HUES6 (cell line): ENCODE measurements around the gene VWA3B.
"Not testable (repeated sequence)": the region's sequence is repeated elsewhere in the genome, so short reads cannot be mapped to it uniquely, and the experiment has no call there.

ENCODE experiments used
- H3K27ac ChIP-seq: 2 replicates; pipeline ENCODE4 v1.7.0; 2013; ENCODE audit warnings: low read depth, mild to moderate bottlenecking, low read length, inconsistent platforms
- H3K27me3 ChIP-seq: 2 replicates; pipeline ENCODE4 v1.6.1; 2013; ENCODE audit warnings: low read length; ENCODE audit not compliant: control insufficient read depth, insufficient read depth
- H3K36me3 ChIP-seq: 2 replicates; pipeline ENCODE4 v1.6.1; 2013; ENCODE audit warnings: low read length; ENCODE audit not compliant: control insufficient read depth, insufficient read depth
- H3K4me1 ChIP-seq: 2 replicates; pipeline ENCODE4 v1.6.1; 2013; ENCODE audit warnings: low read length; ENCODE audit not compliant: control insufficient read depth, insufficient read depth
- H3K4me3 ChIP-seq: 2 replicates; pipeline ENCODE4 v1.5.1; 2013; ENCODE audit warnings: low read depth, low read length
- H3K9ac ChIP-seq: one replicate; pipeline ENCODE4 v1.6.1; 2013; ENCODE audit warnings: mild to moderate bottlenecking, low read length
- H3K9me3 ChIP-seq: 2 replicates; pipeline ENCODE4 v1.6.1; 2013; ENCODE audit warnings: low read depth, low read length; ENCODE audit not compliant: control insufficient read depth, insufficient read depth

The VWA3B gene

DNA sequence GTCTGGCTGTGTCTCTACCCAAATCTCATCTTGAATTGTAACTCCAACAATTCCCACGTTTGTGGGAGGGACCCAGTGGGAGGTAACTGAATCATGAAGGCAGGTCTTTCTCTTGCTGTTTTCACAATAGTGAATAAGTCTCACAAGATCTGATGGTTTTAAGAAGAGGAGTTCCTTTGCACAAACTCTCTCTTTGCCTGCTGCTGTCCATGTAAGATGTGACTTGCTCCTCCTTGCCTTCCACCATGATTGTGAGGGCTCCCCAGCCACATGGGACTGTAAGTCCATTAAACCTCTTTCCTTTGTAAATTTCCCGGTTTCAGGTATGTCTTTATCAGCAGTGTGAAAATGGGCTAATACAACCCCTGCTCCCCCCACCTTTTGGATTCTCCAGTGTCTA, 23.8 kb downstream of the VWA3B start:
- Histone ChIP-seq H3K36me3 (no peaks in the 10 kb centered on the region), H3K27ac (no peak overlapping the region), H3K9me3 (peaks cover 6% of the 10 kb centered on the region), H3K9ac (no peak overlapping the region), H3K4me3 (no peak overlapping the region), H3K27me3 (no peaks in the 10 kb centered on the region), H3K4me1 (no peaks in the 10 kb centered on the region)

DNA sequence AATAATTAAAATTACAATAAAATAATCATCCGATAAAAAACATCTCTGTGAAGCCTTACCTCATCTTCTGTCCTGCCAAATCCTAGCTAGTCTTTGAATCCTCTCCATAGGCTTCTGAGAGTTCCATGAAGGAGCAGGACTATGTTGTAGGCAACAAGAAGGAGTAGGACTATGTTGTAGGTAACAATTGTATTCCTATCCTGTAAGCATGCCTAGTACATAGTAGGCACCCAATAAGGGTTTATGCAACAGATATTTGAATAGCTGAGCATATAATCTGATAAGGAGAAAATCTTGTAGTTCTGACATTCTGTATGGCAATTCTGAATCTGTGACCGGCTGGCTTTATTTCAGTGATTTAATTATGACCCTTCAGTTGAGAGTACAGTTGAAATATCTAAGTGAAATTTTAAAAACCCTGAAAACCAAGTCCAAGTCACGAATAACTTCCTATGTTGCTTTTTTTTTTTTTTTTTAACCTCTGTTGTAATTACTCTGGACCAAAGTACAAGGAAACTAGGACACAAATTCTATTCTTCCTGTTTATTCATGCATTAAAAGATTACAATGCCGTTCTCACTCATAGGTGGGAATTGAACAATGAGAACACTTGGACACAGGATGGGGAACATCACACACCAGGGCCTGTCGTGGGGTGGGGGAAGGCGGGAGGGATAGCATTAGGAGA, 27.8 kb downstream of the VWA3B start:
- no peak overlapping the region for H3K4me3 ChIP-seq
- no peaks in the 10 kb centered on the region for H3K36me3 ChIP-seq
- H3K27ac ChIP-seq, result no peak overlapping the region
- no peak overlapping the region for H3K9ac ChIP-seq
- H3K27me3 ChIP-seq, result no peaks in the 10 kb centered on the region
- peaks cover 6% of the 10 kb centered on the region for H3K9me3 ChIP-seq
- no peaks in the 10 kb centered on the region for H3K4me1 ChIP-seq

DNA sequence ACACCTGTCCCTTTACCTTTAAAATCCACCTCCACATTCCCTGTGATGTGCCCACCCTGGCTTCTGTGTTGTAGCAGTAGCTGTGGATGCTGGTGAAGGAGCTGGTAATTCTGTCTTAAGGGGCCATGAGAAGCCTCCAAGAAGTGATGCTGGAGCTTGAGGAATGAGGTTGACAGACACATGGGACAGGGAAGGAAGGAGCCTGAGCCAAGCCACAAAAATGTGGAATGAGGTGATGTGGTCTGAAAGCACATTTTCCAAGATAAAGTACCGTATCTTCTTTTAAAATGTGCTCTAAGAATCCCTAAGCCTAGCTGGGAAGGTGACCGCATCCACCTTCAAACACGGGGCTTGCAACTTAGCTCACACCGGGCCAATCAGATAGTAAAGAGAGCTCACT, 31.2 kb downstream of the VWA3B start:
- H3K4me3 ChIP-seq, result no peak overlapping the region

DNA sequence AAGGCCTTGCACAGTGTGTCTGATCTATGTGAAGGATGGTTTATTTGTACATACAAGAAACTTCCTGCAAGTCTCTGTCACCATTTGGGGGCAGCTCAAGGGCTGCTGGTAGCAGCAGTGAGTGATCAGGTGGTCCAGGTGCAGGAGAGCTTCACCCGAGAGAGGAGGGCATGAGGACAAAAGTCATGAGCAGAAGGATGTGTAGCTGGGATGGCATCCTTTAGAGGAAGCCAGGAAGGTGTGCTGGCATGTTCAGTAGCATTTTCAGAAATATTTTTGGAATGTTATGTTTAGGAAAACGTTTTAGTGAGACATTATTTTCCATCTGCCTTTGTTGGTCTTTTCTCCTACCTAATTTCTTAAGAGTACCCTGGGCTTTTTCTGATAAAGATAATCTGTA, 31.9 kb downstream of the VWA3B start:
- Histone ChIP-seq H3K27ac (no peak overlapping the region), H3K36me3 (no peaks in the 10 kb centered on the region), H3K27me3 (peaks cover 3% of the 10 kb centered on the region), H3K4me1 (no peaks in the 10 kb centered on the region), H3K4me3 (no peak overlapping the region), H3K9ac (no peak overlapping the region), H3K9me3 (no peaks in the 10 kb centered on the region)

More for the DNA sequence above, 31.2 kb downstream of the VWA3B start:
- no peaks in the 10 kb centered on the region for H3K9me3 ChIP-seq
- no peak overlapping the region for H3K9ac ChIP-seq
- no peaks in the 10 kb centered on the region for H3K4me1 ChIP-seq
- no peaks in the 10 kb centered on the region for H3K36me3 ChIP-seq
- peaks cover 3% of the 10 kb centered on the region; the same call in 1 of the 2 replicates for H3K27me3 ChIP-seq
- no peak overlapping the region for H3K27ac ChIP-seq

DNA sequence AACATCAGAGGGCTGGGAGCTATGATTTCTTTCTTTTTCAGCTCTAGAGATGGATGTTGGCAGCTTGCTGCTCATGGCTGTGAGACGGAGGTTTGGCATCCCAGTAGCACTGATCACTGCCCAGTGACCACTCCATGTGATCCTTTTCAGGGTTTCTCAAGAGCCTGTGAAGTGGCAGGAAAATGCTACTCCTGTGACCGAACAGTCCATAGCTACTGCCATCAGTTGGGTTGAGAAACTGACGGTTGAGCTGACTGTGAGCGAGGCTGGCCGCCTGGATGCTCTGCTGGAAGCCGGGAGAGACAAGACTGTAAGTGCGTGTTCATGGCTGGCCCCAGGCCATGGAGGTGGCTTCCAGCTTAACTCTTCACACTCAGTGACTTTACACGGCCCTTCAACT, 34.2 kb downstream of the VWA3B start:
- Histone ChIP-seq H3K27me3 (peaks cover 21% of the 10 kb centered on the region), H3K4me1 (no peaks in the 10 kb centered on the region), H3K27ac (no peak overlapping the region), H3K4me3 (no peak overlapping the region), H3K9ac (no peak overlapping the region), H3K36me3 (no peaks in the 10 kb centered on the region), H3K9me3 (no peaks in the 10 kb centered on the region)

DNA sequence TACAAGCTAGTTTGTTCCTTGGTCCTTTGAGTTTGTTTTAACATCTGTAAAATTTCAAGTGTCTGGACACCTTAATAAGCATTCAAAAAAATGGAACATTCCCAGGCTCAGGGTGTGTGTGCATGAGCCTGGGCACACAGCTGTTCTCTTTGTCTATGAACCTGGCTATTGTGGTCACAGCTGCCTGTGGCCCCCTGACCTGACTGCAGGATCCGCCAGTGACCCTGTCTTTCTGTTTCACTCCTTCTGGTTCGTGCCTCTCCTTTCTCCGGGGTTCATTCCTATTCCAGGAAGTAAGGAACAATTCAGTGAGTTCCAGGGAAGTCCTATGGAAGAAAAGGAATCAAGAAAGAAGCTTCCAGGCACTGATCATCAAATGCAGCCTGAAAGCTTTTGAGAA, 35.6 kb downstream of the VWA3B start:
- no peak overlapping the region for H3K27ac ChIP-seq
- H3K4me3 ChIP-seq, result no peak overlapping the region
- no peak overlapping the region for H3K9ac ChIP-seq
- H3K9me3 ChIP-seq, result no peaks in the 10 kb centered on the region
- H3K36me3 ChIP-seq, result no peaks in the 10 kb centered on the region
- H3K4me1 ChIP-seq, result no peaks in the 10 kb centered on the region
- H3K27me3 ChIP-seq, result peaks cover 32% of the 10 kb centered on the region

DNA sequence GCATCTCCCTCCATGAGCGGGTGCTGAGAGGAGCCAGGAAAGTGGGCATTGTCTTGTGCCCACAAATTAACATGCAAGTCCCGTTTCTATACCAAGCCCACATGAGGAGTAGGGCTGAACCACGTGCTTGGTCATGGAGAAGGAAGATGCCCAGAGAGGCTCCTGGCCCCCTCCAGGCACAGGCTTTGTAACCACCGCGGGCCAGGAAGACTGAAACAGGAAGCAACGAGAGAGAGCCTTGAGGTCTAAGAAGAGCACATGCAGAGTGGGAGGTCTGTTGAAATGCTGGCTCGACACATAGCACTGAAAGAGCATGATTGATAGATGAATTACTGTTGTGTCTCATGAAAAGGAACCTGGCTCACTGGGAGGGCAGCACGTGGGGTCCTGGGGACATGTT, 36.3 kb downstream of the VWA3B start:
- peaks cover 39% of the 10 kb centered on the region for H3K27me3 ChIP-seq
- H3K27ac ChIP-seq, result no peak overlapping the region
- H3K4me3 ChIP-seq, result no peak overlapping the region
- H3K9me3 ChIP-seq, result no peaks in the 10 kb centered on the region
- no peaks in the 10 kb centered on the region for H3K36me3 ChIP-seq
- no peak overlapping the region for H3K9ac ChIP-seq
- H3K4me1 ChIP-seq, result peaks cover 3% of the 10 kb centered on the region; the same call in 1 of the 2 replicates

DNA sequence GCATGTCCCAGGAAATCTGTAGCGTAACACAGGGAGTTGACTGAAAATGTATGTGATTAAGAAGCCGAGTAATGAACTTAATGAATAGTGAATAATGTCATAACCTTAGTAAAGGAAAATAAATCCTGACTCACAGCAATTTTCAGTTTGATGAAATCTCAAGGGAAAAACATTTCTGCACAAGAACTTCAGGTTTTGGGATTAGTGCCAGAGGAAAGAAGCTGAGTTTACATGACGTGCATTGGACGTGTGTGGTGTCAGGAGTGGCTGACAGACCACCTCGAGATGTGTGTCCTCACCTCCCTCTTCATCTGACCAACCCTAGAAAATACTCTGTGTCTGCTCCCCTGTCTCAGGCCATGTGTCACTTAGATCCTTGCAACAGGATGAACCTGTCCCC, 39.1 kb downstream of the VWA3B start:
- no peaks in the 10 kb centered on the region for H3K36me3 ChIP-seq
- H3K27me3 ChIP-seq, result peaks cover 46% of the 10 kb centered on the region
- H3K4me1 ChIP-seq, result peaks cover 24% of the 10 kb centered on the region
- H3K4me3 ChIP-seq, result no peak overlapping the region
- no peaks in the 10 kb centered on the region for H3K9me3 ChIP-seq
- H3K9ac ChIP-seq, result no peak overlapping the region
- no peak overlapping the region for H3K27ac ChIP-seq

DNA sequence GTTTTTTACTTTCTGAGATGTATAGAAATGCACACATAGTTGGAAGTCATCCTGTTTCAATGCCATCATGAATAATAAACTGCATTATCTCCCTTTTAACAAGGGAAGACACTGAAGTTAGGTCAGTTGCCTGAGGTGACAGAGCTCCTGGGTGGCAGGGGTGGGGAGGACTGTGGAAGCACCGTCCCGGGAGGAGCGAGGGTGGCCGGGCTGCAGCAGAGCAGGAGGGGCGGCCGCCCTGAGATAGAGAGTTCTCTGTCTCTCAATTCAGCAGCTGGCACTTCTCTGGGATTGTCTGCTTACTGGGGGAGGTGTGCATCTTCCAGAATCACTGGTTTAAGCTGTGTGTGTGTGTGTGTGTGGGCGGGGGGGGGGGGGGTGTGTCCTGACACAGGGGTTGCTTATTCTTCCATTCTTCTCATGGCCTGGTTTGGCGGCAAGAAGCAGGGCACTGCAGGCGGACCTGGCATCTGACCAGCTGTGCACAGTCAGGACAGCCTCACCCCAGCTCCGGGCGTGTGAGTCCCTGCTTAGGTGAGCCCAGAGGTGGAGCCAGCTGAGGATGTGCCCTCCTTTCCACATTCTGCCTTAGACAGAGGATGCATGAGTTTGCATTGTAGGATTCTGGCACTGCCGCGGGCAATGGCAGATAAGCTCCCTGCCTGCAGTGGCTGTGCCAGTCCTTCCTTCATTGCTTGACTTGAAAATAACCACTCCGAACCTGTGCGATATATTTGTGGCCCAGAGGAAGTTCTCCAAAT, 40.4 kb downstream of the VWA3B start:
- Histone ChIP-seq H3K27ac (no peak overlapping the region), H3K4me3 (no peak overlapping the region), H3K4me1 (peaks cover 34% of the 10 kb centered on the region), H3K9ac (no peak overlapping the region), H3K9me3 (no peaks in the 10 kb centered on the region), H3K27me3 (peaks cover 48% of the 10 kb centered on the region), H3K36me3 (no peaks in the 10 kb centered on the region)

DNA sequence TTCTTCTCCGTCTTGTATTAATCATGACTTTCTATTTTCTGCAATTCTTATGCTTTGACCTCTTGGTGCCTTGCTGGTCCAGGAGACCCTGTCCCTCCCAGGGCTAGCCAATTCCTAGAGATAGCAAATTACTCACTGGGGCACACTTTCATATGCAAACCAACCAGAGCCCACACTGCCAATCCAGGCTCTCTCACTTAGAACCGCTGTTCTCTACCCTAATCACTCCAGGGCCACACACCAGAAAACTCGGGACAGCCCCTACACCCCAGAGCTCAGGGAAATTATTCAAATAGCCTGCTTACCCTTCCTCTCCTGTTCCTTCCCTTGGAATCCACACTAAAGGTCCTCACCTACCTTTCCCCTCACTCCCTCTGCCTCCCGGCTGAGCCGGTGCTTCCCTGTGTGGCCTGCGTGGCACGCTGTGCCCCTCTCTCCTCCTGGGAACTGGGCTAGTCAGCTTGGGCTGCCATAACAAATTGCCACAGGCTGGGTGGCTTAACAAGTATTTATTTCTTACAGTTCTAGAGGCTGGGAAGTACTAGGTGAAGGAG, 41.7 kb downstream of the VWA3B start:
- Histone ChIP-seq H3K27ac (no peak overlapping the region), H3K36me3 (no peaks in the 10 kb centered on the region), H3K4me1 (peaks cover 35% of the 10 kb centered on the region), H3K9me3 (no peaks in the 10 kb centered on the region), H3K27me3 (peaks cover 49% of the 10 kb centered on the region), H3K4me3 (no peak overlapping the region), H3K9ac (no peak overlapping the region)

DNA sequence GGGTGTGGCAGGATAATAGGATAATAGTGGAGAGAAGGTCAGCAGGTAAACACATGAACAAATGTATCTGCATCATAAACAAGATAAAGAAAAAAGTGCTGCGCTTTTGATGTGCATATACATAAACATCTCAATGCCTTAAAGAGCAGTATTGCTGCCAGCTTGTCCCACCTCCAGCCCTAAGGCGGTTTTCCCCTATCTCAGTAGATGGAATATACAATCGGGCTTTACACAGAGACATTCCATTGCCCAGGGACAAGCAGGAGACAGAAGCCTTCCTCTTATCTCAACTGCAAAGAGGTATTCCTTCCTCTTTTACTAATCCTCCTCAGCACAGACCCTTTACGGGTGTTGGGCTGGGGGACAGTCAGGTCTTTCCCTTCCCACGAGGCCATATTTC, 43.1 kb downstream of the VWA3B start:
- peaks cover 50% of the 10 kb centered on the region for H3K4me1 ChIP-seq
- not testable (repeated sequence) for H3K9ac ChIP-seq, H3K27ac ChIP-seq, H3K4me3 ChIP-seq, H3K9me3 ChIP-seq, H3K36me3 ChIP-seq
- H3K27me3 ChIP-seq, result peaks cover 38% of the 10 kb centered on the region
